Prostate gland (tissue), 2 donors: Measurements from ENCODE around the gene KCTD15.

Source experiments
- CTCF ChIP-seq, 4 experiments: fragments of 200-600 bp in 2 of 4; fragments of 450-650 bp in 2 of 4; sonication (generic) in 2 of 4; IDR thresholded peaks; 1 replicate in 3 of 4; 2 replicates in 1 of 4; pipeline ENCODE4 v1.5.1; 2016 to 2019; ENCODE audit warnings: antibody characterized with exemption in 4 of 4, mild to moderate bottlenecking in 2 of 4, moderate library complexity in 2 of 4
- POLR2A ChIP-seq: fragments of 450-650 bp; IDR thresholded peaks from one replicate; pipeline ENCODE4 v1.6.1; 2016; ENCODE audit warnings: antibody characterized with exemption, mild to moderate bottlenecking

GRCh38 chr19:33804021-33804799 is 7.5 kb downstream of the KCTD15 start:
- TF ChIP-seq POLR2A, result no peak
- TF ChIP-seq CTCF (IDR thresholded peaks at IDR 0.05), result no peak
